ENCODE measurements around the gene SPATA12.

Gene SPATA12

DNA sequence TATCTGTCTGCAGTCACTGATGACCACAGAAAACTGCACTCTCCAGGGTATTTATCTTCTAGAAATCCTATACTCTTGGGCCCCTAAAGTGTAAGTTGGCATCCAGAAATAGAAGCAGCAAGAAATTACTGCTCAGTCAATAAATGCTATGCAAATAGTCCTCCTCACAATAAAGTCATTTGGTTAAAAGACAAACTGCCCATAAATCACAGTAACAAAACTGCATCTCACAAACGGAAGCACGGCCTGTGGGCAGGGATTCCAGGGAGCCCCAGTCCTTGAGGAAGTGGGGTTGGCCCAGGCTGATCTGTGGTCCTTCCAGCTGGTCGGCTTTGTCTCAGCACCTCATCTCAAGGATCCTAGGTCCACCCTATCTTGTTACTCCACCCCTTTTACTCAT, 29.7 kb upstream of the SPATA12 start:
- Histone ChIP-seq H3K36me3 (ENCODE audit: control insufficient read depth, low read depth, low read length) (no peaks in the 10 kb centered on the region), H3K4me3 (ENCODE audit: low read length) (no peak overlapping the region), H3K9me3 (ENCODE audit: control insufficient read depth, low read depth, low read length) (no peaks in the 10 kb centered on the region), H3K27me3 (ENCODE audit: control insufficient read depth, insufficient read depth, low read length) (no peaks in the 10 kb centered on the region), H3K9ac (ENCODE audit: low read length) (no peak overlapping the region), H3K4me1 (ENCODE audit: control insufficient read depth, low read depth, low read length) (no peaks in the 10 kb centered on the region), H3K27ac (ENCODE audit: low read length) (no peak overlapping the region)

DNA sequence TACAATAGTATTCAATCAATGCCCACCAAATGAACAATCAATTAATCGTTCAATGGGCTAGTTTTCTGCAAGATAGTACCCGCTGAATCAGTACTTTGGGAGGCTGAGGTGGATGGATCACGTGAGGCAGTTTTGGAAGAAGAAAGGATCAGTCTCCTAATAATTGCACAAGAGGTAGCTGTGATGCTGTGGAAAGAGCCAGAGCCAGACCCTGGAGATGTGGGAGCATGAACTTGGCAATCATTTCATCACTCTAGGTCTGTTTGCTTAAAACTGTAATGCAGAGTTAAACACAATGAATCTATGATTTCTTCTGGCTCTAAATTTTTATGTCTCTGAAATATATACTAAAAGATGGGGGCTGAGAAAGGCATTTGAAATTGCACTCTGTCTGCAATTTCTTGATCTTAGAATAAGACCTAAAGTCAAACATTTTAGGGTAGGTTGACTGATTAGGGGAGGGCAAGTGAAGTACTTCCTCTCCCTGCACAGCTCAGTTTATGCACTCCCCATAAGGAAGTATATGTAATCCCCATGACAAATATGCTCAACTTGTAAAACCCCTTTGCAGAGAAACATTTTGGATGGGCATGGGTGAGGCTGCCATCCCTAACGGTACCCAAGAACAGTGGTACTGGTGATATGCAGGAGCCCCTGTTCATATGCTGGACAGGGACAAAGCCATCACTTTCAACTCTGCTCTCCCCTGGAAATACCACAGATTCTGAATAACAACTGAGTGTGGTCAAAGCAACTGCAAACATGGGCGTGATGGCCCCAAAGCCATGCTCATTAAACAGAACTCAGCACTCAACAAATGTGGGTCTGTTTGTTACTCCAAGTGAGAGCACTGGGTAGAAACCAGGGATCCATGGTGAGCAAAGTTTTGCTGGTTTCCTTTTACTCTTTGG, 28.6 kb upstream of the SPATA12 start:
- H3K27me3 ChIP-seq (ENCODE audit: control insufficient read depth, insufficient read depth, low read length), result no peaks in the 10 kb centered on the region
- H3K9ac ChIP-seq (ENCODE audit: low read length), result no peak overlapping the region
- H3K4me3 ChIP-seq (ENCODE audit: low read length), result no peak overlapping the region
- H3K27ac ChIP-seq (ENCODE audit: low read length), result no peak overlapping the region
- no peaks in the 10 kb centered on the region for H3K36me3 ChIP-seq (ENCODE audit: control insufficient read depth, low read depth, low read length)
- no peaks in the 10 kb centered on the region for H3K9me3 ChIP-seq (ENCODE audit: control insufficient read depth, low read depth, low read length)
- no peaks in the 10 kb centered on the region for H3K4me1 ChIP-seq (ENCODE audit: control insufficient read depth, low read depth, low read length)

DNA sequence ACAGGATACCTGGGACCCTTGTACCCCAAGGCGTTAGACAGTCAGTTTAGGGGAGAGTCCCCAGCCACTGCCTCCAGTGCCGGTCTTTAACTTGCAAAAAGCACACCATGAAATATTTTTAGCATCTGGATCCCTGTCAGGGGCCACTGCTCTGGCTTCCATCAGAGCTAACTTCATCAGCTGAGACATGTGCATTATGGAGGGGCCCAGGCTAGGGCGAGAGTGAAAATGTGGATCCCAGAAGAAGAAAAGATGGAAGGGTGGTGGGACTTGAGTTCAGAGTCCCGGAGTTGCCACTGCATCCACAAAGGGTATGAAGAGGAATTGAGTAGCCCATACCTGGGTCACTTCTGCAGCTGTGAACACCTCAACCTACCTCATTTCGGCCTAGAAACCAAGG, 23.5 kb upstream of the SPATA12 start:
- H3K9me3 ChIP-seq (ENCODE audit: control insufficient read depth, low read depth, low read length), result no peaks in the 10 kb centered on the region
- H3K36me3 ChIP-seq (ENCODE audit: control insufficient read depth, low read depth, low read length), result no peaks in the 10 kb centered on the region

DNA sequence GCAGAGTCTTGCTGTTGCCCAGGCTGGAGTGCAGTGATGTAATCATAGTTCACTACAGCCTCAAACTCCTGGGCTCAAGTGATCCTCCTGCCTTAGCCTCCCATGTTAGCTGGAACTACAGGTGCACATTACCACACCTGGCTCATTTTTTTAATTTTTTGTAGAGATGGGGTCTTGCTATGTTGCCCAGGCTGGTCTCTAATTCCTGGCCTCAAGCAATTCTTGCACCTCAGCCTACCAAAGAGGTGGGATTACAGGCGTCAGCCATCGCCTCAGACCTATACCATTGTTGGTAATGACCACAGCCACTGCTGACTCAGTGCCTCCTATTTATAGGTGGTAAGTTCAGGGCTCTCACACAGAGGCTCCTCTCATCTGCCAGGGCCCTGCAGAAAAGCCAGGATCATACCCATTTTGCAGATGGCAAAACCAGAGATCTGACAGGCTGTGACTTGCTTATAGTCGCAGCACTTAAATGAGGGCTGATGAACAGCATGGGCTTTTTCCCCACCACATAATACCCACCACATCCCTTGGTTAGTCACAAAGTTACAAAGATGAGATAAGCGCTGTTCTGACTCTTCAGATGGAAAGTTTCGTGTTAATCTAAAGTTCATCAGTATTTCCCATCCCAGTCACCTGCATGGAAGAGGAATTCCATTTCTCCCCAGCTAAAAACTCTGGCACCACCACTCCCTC, 21.8 kb upstream of the SPATA12 start:
- no peaks in the 10 kb centered on the region for H3K27me3 ChIP-seq (ENCODE audit: control insufficient read depth, insufficient read depth, low read length)
- H3K9me3 ChIP-seq (ENCODE audit: control insufficient read depth, low read depth, low read length), result no peaks in the 10 kb centered on the region
- H3K27ac ChIP-seq (ENCODE audit: low read length), result no peak overlapping the region
- H3K9ac ChIP-seq (ENCODE audit: low read length), result no peak overlapping the region
- H3K36me3 ChIP-seq (ENCODE audit: control insufficient read depth, low read depth, low read length), result no peaks in the 10 kb centered on the region
- no peak overlapping the region for H3K4me3 ChIP-seq (ENCODE audit: low read length)
- no peaks in the 10 kb centered on the region for H3K4me1 ChIP-seq (ENCODE audit: control insufficient read depth, low read depth, low read length)

More for the DNA sequence above, 23.5 kb upstream of the SPATA12 start:
- Histone ChIP-seq H3K27me3 (ENCODE audit: control insufficient read depth, insufficient read depth, low read length) (no peaks in the 10 kb centered on the region), H3K27ac (ENCODE audit: low read length) (no peak overlapping the region), H3K9ac (ENCODE audit: low read length) (no peak overlapping the region), H3K4me1 (ENCODE audit: control insufficient read depth, low read depth, low read length) (no peaks in the 10 kb centered on the region), H3K4me3 (ENCODE audit: low read length) (no peak overlapping the region)

DNA sequence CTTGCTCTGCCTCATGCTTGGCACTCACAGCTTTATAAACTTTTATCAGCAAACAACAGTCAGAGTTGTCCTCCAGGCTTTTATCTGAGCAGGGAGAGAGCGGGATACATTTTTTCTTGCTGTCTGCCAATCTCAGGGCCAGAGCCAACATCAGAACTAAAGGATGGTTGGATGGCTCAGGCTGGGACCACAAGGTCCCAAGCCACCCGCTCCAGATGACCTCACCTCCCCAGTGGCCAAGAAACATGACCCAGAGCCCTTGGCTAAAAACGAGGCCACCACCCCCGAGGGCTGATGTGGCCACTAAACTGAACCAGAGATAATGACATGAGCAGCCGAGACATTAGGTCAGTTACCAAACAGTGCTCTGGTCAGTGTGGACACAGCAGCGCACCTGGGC, 18.8 kb upstream of the SPATA12 start:
- Histone ChIP-seq H3K27me3 (ENCODE audit: control insufficient read depth, insufficient read depth, low read length) (no peaks in the 10 kb centered on the region), H3K9me3 (ENCODE audit: control insufficient read depth, low read depth, low read length) (no peaks in the 10 kb centered on the region), H3K4me3 (ENCODE audit: low read length) (no peak overlapping the region), H3K27ac (ENCODE audit: low read length) (no peak overlapping the region), H3K4me1 (ENCODE audit: control insufficient read depth, low read depth, low read length) (peaks cover 5% of the 10 kb centered on the region), H3K9ac (ENCODE audit: low read length) (no peak overlapping the region), H3K36me3 (ENCODE audit: control insufficient read depth, low read depth, low read length) (no peaks in the 10 kb centered on the region)

DNA sequence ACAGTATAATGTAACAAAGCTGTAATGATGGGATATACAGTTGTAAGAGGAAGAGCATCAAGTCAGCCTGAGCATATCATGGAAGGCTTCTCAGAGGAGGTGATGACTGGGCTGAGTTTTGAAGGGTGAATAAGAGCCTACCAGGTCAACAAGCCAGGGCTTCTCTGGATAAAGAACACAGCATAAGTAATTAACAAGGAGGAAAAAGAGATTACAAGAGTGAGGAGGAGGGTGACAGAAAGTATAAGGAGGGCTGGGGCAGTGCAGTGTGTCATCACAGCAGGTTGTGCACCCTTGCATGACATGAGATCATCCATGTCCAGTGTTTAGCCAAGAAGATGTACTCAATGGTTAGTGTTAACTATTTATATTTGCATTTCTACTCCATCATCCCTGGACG, 16.9 kb upstream of the SPATA12 start:
- H3K36me3 ChIP-seq (ENCODE audit: control insufficient read depth, low read depth, low read length), result no peaks in the 10 kb centered on the region
- H3K9ac ChIP-seq (ENCODE audit: low read length), result no peak overlapping the region
- H3K4me3 ChIP-seq (ENCODE audit: low read length), result no peak overlapping the region
- peaks cover 5% of the 10 kb centered on the region for H3K4me1 ChIP-seq (ENCODE audit: control insufficient read depth, low read depth, low read length)
- H3K27ac ChIP-seq (ENCODE audit: low read length), result no peak overlapping the region
- no peaks in the 10 kb centered on the region for H3K27me3 ChIP-seq (ENCODE audit: control insufficient read depth, insufficient read depth, low read length)
- H3K9me3 ChIP-seq (ENCODE audit: control insufficient read depth, low read depth, low read length), result no peaks in the 10 kb centered on the region

DNA sequence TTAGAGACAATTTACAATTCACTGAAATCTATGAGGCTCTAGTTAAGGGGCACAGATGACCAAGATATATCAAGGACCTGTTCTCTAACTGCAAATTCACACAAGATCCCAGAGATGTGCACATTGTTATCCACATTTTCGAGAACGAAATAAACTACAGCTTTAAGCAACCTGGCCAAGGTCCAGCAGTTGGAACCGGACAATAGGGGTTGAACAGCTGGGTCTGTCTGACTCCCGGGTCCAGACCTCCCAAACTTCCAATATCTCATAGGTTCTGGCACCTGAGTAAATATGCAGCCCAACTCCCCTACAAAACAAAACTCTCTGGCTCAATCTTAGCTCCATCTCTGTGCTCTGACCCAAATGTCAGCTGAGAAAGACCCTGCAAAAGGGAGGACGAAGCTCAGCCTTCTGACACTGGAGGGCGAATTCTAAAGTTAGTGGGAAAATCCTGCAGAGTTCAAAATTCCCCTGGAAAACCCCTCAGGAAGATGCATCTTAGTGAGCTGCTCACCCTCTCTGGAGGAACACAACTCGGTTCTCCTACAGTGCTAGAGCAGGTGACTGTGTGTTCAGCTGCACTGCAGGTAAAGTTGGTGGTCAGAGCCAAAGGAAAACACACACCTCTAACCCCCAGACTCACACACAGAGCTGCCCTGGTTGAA, 14.2 kb upstream of the SPATA12 start:
- Histone ChIP-seq H3K4me1 (ENCODE audit: control insufficient read depth, low read depth, low read length) (peaks cover 5% of the 10 kb centered on the region), H3K4me3 (ENCODE audit: low read length) (no peak overlapping the region), H3K9me3 (ENCODE audit: control insufficient read depth, low read depth, low read length) (no peaks in the 10 kb centered on the region), H3K27ac (ENCODE audit: low read length) (no peak overlapping the region), H3K27me3 (ENCODE audit: control insufficient read depth, insufficient read depth, low read length) (no peaks in the 10 kb centered on the region), H3K9ac (ENCODE audit: low read length) (no peak overlapping the region), H3K36me3 (ENCODE audit: control insufficient read depth, low read depth, low read length) (no peaks in the 10 kb centered on the region)

DNA sequence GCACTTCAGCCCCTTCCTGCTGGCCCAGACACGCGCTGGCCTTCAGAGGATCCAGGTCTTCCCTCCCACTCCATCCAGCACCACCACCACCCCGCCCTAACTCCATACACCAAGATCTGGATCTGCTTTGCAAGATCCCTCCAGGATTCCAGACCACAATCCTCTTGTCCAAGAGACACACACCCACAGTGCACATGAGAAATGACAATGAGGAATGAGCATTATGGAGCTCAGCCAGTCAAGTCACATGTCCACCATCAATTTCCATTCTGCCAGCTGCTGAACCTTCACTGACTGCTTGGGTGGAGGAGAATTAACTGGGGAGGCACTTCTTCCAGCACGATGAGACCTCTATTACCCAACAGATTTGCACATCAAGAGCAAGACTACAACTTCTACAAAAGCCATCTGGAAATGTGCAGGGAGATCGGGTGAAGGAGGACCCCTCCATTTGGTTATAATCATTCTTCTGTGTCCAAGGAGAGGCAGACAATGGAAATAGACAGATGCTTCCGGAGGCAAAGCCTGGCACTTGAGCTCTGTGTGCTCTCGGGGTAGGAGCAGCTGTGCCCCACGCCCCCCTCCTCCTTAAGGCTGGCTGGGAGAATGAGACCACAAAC, 12.3 kb upstream of the SPATA12 start:
- Histone ChIP-seq H3K9me3 (ENCODE audit: control insufficient read depth, low read depth, low read length) (no peaks in the 10 kb centered on the region), H3K4me1 (ENCODE audit: control insufficient read depth, low read depth, low read length) (peaks cover 5% of the 10 kb centered on the region), H3K9ac (ENCODE audit: low read length) (no peak overlapping the region), H3K27me3 (ENCODE audit: control insufficient read depth, insufficient read depth, low read length) (no peaks in the 10 kb centered on the region), H3K4me3 (ENCODE audit: low read length) (no peak overlapping the region), H3K27ac (ENCODE audit: low read length) (no peak overlapping the region), H3K36me3 (ENCODE audit: control insufficient read depth, low read depth, low read length) (no peaks in the 10 kb centered on the region)

DNA sequence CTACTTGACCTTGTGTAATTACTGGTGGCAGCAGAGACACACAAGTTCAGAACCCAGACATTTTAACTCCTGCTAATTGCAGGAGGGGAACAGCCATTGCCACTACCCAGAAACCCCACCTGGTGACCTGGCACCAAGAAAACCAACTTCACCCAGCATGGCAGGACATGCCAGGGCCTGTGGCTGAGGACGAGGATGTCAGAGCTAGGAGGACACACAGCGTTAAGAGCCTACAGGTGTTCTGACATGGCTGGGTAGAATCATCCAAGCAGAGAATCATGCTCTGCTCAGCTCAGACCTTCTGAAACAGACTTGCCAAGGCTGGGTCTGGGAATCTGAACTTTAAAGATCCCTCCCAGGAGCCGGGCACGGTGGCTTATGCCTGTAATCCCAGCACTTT, 11.7 kb upstream of the SPATA12 start:
- peaks cover 5% of the 10 kb centered on the region for H3K4me1 ChIP-seq (ENCODE audit: control insufficient read depth, low read depth, low read length)
- no peaks in the 10 kb centered on the region for H3K36me3 ChIP-seq (ENCODE audit: control insufficient read depth, low read depth, low read length)

DNA sequence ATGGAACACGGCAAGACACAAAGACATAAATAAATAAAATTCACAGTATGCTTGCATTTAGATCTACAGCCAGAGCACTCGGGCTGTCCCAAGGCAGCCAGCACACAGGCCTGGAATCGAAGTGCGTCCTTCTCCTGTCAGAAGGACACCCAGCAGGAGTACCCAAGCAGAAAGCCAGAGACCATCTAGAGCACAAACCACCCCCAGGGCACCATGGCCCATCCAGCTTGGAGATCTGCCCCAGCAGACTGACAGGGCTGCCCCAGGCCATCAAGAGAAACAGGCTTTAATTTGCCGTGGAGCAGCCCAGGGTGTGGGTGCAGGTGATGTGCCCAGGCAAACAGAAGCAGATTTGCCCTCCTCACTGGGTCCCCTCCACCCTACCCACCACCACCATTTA, 7.8 kb upstream of the SPATA12 start:
- Histone ChIP-seq H3K27me3 (ENCODE audit: control insufficient read depth, insufficient read depth, low read length) (no peaks in the 10 kb centered on the region), H3K4me3 (ENCODE audit: low read length) (no peak overlapping the region), H3K36me3 (ENCODE audit: control insufficient read depth, low read depth, low read length) (no peaks in the 10 kb centered on the region), H3K27ac (ENCODE audit: low read length) (no peak overlapping the region), H3K9ac (ENCODE audit: low read length) (no peak overlapping the region), H3K4me1 (ENCODE audit: control insufficient read depth, low read depth, low read length) (no peaks in the 10 kb centered on the region), H3K9me3 (ENCODE audit: control insufficient read depth, low read depth, low read length) (no peaks in the 10 kb centered on the region)

More for the DNA sequence above, 11.7 kb upstream of the SPATA12 start:
- H3K9ac ChIP-seq (ENCODE audit: low read length), result no peak overlapping the region
- no peaks in the 10 kb centered on the region for H3K9me3 ChIP-seq (ENCODE audit: control insufficient read depth, low read depth, low read length)
- no peak overlapping the region for H3K4me3 ChIP-seq (ENCODE audit: low read length)
- no peak overlapping the region for H3K27ac ChIP-seq (ENCODE audit: low read length)
- H3K27me3 ChIP-seq (ENCODE audit: control insufficient read depth, insufficient read depth, low read length), result no peaks in the 10 kb centered on the region

DNA sequence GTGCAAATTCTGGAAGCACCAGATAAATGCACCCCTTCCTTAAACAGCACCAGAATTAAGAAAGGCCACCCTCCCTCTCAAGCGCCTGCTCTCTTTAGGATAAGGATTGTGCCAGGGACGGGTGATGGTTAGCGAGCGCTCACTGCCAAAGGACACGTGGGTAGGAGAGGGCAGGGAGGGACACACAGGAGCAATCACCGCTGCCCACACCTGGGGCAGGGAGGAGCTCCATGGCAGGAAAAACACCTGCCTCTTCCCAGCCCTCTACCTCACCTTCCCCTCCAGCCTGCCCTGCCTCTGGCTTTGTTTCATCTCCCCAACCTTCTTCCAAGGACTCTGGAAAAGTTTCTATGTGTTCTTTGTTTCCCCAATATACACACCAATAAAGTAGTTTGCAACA, 7.3 kb upstream of the SPATA12 start:
- Histone ChIP-seq H3K4me1 (ENCODE audit: control insufficient read depth, low read depth, low read length) (no peaks in the 10 kb centered on the region), H3K4me3 (ENCODE audit: low read length) (no peak overlapping the region), H3K27me3 (ENCODE audit: control insufficient read depth, insufficient read depth, low read length) (no peaks in the 10 kb centered on the region)

More for the DNA sequence above, 7.3 kb upstream of the SPATA12 start:
- H3K9ac ChIP-seq (ENCODE audit: low read length), result no peak overlapping the region
- no peaks in the 10 kb centered on the region for H3K9me3 ChIP-seq (ENCODE audit: control insufficient read depth, low read depth, low read length)
- H3K36me3 ChIP-seq (ENCODE audit: control insufficient read depth, low read depth, low read length), result no peaks in the 10 kb centered on the region
- no peak overlapping the region for H3K27ac ChIP-seq (ENCODE audit: low read length)

Measured in iPS-18a (cell line).